Nephron (organoid): Measurements from ENCODE around the gene CRTAC1.

Experiments
- H3K27ac Mint-ChIP-seq, 3 experiments: 2 replicates each; pipeline ENCODE4 v1.8.0; 2020; ENCODE audit warnings: mixed read lengths in 3 of 3, mild to moderate bottlenecking in 2 of 3, moderate library complexity in 1 of 3
- H3K27me3 Mint-ChIP-seq: 2 replicates; pipeline ENCODE4 v1.8.0; 2021; ENCODE audit warnings: low read depth, mild to moderate bottlenecking, moderate library complexity, mixed read lengths
- H3K36me3 Mint-ChIP-seq: 2 replicates; pipeline ENCODE4 v1.8.0; 2020; ENCODE audit warnings: low read depth, mixed read lengths
- H3K4me1 Mint-ChIP-seq: 2 replicates; pipeline ENCODE4 v1.8.0; 2020; ENCODE audit warnings: mixed read lengths
- H3K4me3 Mint-ChIP-seq, 3 experiments: 2 replicates each; pipeline ENCODE4 v1.8.0; 2020; ENCODE audit warnings: mild to moderate bottlenecking in 3 of 3, mixed read lengths in 3 of 3, moderate library complexity in 2 of 3
- H3K9me3 Mint-ChIP-seq: 2 replicates; pipeline ENCODE4 v1.8.0; 2020; ENCODE audit warnings: mixed read lengths
- TF ChIP-seq, protein P1 (sequence below), 3 experiments: fragments of 200-600 bp; sonication (generic); IDR thresholded peaks; one replicate each; pipeline ENCODE4 v1.5.0; 2021; ENCODE audit warnings: antibody characterized with exemption in 3 of 3; ENCODE audit not compliant: unreplicated experiment in 3 of 3

The CRTAC1 gene

DNA sequence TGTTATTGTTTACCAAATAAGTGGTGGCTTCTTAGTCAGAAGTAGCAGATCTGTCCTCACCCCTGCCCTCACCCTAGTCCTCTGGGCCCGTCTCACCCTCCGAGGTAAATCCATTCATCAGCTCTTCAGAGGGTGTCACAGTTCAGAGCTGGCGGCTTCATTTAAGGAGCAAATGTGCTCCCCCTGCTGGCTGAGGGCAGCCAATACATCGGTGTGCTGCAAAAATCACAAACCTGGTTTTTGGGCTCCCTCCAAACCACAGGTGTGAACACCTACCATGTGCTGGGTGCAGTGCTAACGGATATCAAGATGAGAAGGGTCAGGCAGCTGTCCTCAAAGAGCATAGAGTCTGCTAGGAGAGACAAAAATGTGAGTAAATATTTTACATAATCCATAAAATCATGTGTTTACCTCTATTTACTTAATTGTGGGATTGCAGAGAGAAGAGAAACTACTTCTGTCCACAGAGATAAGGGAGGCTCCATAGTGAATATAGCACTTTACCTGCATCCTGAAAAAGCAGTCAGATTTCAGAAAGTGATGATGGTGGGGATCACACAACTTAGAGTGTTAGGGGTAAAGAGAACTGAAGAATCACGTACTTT, 15.5 kb upstream of the CRTAC1 start:
- Mint-ChIP-seq H3K27ac (no peak overlapping the region), H3K9me3 (no peaks in the 10 kb centered on the region), H3K27me3 (peaks cover 47% of the 10 kb centered on the region), H3K4me1 (no peaks in the 10 kb centered on the region), H3K4me3 (no peak overlapping the region), H3K36me3 (no peaks in the 10 kb centered on the region)
- TF ChIP-seq, protein P1, sequence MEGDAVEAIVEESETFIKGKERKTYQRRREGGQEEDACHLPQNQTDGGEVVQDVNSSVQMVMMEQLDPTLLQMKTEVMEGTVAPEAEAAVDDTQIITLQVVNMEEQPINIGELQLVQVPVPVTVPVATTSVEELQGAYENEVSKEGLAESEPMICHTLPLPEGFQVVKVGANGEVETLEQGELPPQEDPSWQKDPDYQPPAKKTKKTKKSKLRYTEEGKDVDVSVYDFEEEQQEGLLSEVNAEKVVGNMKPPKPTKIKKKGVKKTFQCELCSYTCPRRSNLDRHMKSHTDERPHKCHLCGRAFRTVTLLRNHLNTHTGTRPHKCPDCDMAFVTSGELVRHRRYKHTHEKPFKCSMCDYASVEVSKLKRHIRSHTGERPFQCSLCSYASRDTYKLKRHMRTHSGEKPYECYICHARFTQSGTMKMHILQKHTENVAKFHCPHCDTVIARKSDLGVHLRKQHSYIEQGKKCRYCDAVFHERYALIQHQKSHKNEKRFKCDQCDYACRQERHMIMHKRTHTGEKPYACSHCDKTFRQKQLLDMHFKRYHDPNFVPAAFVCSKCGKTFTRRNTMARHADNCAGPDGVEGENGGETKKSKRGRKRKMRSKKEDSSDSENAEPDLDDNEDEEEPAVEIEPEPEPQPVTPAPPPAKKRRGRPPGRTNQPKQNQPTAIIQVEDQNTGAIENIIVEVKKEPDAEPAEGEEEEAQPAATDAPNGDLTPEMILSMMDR (IDR thresholded peaks at IDR 0.05; ENCODE audit: unreplicated experiment in 3 of 3), result peak; percentile 85 to 92 (median 88)

DNA sequence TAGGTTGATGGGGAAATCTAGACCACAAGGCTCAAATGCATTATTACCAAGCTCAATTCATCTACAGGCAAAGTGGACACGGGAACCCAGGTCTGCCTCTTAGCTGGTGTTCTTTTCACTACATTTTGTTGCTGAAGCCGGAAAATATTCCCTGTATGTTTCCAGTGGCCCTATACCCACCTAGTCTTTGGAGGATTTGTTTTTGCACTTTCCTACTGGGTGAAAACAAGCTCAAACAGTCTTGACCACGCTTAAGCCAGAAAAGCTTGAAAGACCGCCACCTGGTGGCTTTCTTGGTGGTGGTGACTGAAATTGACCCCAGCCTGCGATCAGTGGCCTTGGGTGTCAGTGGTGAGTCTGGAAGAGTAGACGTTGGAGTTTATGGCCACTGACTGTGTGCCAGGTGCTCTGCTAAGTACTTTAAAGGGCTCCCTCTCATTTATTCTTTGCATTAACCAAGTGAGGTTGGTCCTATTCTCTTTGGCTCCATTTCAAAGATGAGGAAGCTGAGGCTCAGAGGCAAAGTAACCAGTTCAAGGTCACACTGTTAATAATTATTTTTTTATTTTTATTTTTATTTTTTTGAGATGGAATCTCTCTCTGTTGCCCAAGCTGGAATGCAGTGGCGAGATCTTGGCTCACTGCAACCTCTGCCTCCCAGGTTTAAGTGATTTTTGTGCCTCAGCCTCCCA, 11.1 kb upstream of the CRTAC1 start:
- TF ChIP-seq, protein P1 (IDR thresholded peaks at IDR 0.05; ENCODE audit: unreplicated experiment in 3 of 3), result peak; percentile 46 to 71 (median 52)
- Mint-ChIP-seq H3K27ac (no peak overlapping the region), H3K9me3 (no peaks in the 10 kb centered on the region), H3K4me3 (no peak overlapping the region), H3K36me3 (no peaks in the 10 kb centered on the region), H3K27me3 (peaks cover 91% of the 10 kb centered on the region), H3K4me1 (no peaks in the 10 kb centered on the region)

DNA sequence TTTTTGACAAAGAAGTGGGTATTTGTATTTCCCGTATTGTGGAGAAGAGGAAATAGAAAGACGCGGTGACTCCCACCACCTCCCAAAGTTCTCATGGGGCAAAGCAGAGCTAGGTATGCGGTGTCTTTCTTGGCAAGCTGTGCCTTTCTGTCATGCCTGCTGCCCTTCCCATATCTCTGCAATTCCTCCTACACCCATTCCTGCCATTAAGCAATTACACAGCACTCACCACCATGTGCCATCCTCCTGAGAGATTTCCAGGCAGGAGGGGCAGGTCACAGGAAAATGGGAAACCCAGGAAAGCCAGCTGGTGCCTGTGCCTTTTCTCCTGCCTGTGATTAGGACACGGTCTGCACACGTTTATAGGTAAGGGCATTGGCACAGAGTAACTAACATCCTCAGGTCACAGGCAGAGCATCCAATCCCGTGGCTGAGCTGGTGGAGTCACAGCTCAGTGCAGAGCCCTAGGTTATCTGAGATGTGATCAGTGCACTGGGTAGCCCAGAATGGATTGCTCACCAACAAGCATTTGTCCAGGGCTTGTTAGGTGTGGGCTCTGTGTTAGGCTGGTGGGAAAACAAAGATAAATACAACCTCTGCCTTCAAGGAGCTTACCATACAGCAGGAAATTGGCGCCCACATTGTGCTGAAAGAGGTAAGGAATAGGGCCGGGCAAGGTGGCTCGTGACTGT, 9.4 kb upstream of the CRTAC1 start:
- Mint-ChIP-seq H3K4me1 (no peaks in the 10 kb centered on the region), H3K27ac (no peak overlapping the region), H3K9me3 (no peaks in the 10 kb centered on the region), H3K36me3 (no peaks in the 10 kb centered on the region), H3K4me3 (no peak overlapping the region), H3K27me3 (peaks cover 98% of the 10 kb centered on the region)
- TF ChIP-seq, protein P1 (IDR thresholded peaks at IDR 0.05; ENCODE audit: unreplicated experiment in 3 of 3), result no peak

DNA sequence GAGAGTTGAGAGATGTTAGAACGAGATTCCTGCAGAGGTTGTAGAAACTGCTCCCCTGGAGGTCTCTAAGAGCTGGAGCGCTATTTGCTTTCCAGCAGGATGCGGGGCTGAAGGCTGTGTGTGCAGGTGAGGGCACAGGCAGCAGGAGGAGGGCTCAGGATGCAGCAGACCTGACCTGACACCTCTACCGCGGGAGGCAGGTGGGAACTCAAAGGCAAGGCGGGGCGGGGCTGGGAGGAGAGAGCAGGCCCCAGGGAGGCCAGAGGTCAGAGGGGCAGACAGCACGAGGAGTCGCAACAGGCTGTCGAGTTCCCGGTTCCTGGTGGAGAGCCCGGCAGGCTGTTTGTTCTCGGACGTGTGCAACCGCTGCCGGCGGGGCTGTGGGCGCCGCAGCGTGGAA, 7.9 kb upstream of the CRTAC1 start:
- TF ChIP-seq, protein P1 (IDR thresholded peaks at IDR 0.05; ENCODE audit: unreplicated experiment in 3 of 3), result no peak
- Mint-ChIP-seq H3K36me3 (no peaks in the 10 kb centered on the region), H3K27me3 (peaks cover 98% of the 10 kb centered on the region), H3K4me3 (no peak overlapping the region), H3K27ac (no peak overlapping the region), H3K9me3 (no peaks in the 10 kb centered on the region), H3K4me1 (no peaks in the 10 kb centered on the region)

DNA sequence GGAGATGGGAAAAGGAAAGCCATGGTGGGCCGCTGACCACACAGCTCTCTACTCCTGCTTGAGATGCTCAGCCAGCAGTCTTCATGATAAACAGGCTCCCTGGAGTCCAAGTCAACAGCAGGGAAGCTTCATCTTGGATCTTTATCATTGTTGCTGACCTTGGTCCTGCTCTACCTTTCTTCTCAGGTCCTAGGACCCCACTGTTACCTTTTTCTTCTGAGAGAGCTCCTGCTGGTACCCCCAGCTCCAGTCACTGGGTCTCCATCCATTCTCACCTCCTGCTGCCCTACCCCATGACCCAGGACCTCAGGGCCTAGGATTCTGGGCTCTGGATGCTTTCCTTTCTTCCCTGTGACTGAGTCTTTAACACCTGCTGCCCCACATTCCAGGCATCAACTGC, 5.2 kb upstream of the CRTAC1 start:
- H3K4me1 Mint-ChIP-seq, result no peaks in the 10 kb centered on the region
- no peaks in the 10 kb centered on the region for H3K9me3 Mint-ChIP-seq
- TF ChIP-seq, protein P1 (IDR thresholded peaks at IDR 0.05; ENCODE audit: unreplicated experiment in 3 of 3), result no peak
- H3K27me3 Mint-ChIP-seq, result peaks cover 98% of the 10 kb centered on the region
- no peak overlapping the region for H3K4me3 Mint-ChIP-seq
- no peak overlapping the region for H3K27ac Mint-ChIP-seq
- H3K36me3 Mint-ChIP-seq, result no peaks in the 10 kb centered on the region
